Neural progenitor cell (in vitro differentiated cells): Measurements from ENCODE around the gene CDCA3. TPM values are rescaled to one million over a fixed set of nuclear protein-coding genes. Genes with fewer than 3 reads are reported as not detected.

Experiments used
- DNase-seq: peaks from one replicate; pipeline ENCODE4 v3.0.0-alpha.2; 2016; ENCODE audit warnings: low spot score
- H2AFZ ChIP-seq: fragments of 200-600 bp; sonication (generic); replicated peaks from 2 replicates; pipeline ENCODE4 v1.6.1; 2016; ENCODE audit warnings: antibody characterized with exemption
- H3F3A ChIP-seq: fragments of 200-600 bp; sonication (generic); 2 replicates; pipeline ENCODE4 v1.6.1; 2016; ENCODE audit warnings: antibody characterized with exemption, low read depth
- H3K27ac ChIP-seq: fragments of 200-600 bp; sonication (generic); 2 replicates; pipeline ENCODE4 v1.5.1; 2016; ENCODE audit warnings: mild to moderate bottlenecking
- H3K27me3 ChIP-seq: fragments of 200-600 bp; sonication (generic); 2 replicates; pipeline ENCODE4 v1.6.1; 2016; ENCODE audit warnings: mild to moderate bottlenecking, moderate library complexity
- H3K36me3 ChIP-seq: fragments of 200-600 bp; sonication (generic); 2 replicates; pipeline ENCODE4 v1.5.1; 2016
- H3K4me1 ChIP-seq: fragments of 200-600 bp; sonication (generic); 2 replicates; pipeline ENCODE4 v1.6.1; 2016; ENCODE audit warnings: mixed run types
- H3K4me2 ChIP-seq: fragments of 200-600 bp; sonication (generic); 2 replicates; pipeline ENCODE4 v1.6.1; 2016
- H3K4me3 ChIP-seq: fragments of 200-600 bp; sonication (generic); 2 replicates; pipeline ENCODE4 v1.5.1; 2016
- H3K79me2 ChIP-seq: fragments of 200-600 bp; sonication (generic); 2 replicates; pipeline ENCODE4 v1.6.1; 2016; ENCODE audit warnings: low read depth
- H3K9ac ChIP-seq: fragments of 200-600 bp; sonication (generic); 2 replicates; pipeline ENCODE4 v1.6.1; 2016
- H3K9me3 ChIP-seq: fragments of 200-600 bp; sonication (generic); 2 replicates; pipeline ENCODE4 v1.5.1; 2016; ENCODE audit warnings: low read depth
- H4K20me1 ChIP-seq: fragments of 200-600 bp; sonication (generic); 2 replicates; pipeline ENCODE4 v1.6.1; 2016; ENCODE audit warnings: low read depth
- H3K27ac Mint-ChIP-seq: 3 replicates; pipeline ENCODE4 v1.8.0; 2021; ENCODE audit warnings: mixed read lengths
- H3K27me3 Mint-ChIP-seq: 2 replicates; pipeline ENCODE4 v1.8.0; 2022; ENCODE audit warnings: low read depth, mild to moderate bottlenecking, inconsistent platforms, moderate library complexity, mixed read lengths; ENCODE audit not compliant: insufficient read depth
- H3K36me3 Mint-ChIP-seq: 3 replicates; pipeline ENCODE4 v1.8.0; 2021; ENCODE audit warnings: mixed read lengths
- H3K4me1 Mint-ChIP-seq: 3 replicates; pipeline ENCODE4 v1.8.0; 2021; ENCODE audit warnings: mixed read lengths
- H3K4me3 Mint-ChIP-seq: 3 replicates; pipeline ENCODE4 v1.8.0; 2021; ENCODE audit warnings: mild to moderate bottlenecking, moderate library complexity, mixed read lengths
- H3K9me3 Mint-ChIP-seq: 3 replicates; pipeline ENCODE4 v1.8.0; 2020; ENCODE audit warnings: mixed read lengths
- EZH2 ChIP-seq: fragments of 200-600 bp; sonication (generic); IDR thresholded peaks from 2 replicates; pipeline ENCODE4 v1.6.1; 2017; ENCODE audit warnings: antibody characterized with exemption, mild to moderate bottlenecking, moderate library complexity
- EZH2phosphoT487 ChIP-seq: fragments of 200-600 bp; sonication (generic); IDR thresholded peaks from 2 replicates; pipeline ENCODE4 v1.6.1; 2017; ENCODE audit warnings: antibody characterized with exemption
- total RNA-seq: library from RNA; depleted of rRNA; stranded (reverse); fragments of >200 nt; gene quantifications from 2 replicates; pipeline ENCODE4 v1.2.3, GENCODE V29; 2015; ENCODE audit warnings: low replicate concordance
- TF ChIP-seq, protein P1 (sequence below): fragments of 200-600 bp; sonication (generic); IDR thresholded peaks from 2 replicates; pipeline ENCODE4 v1.5.1; 2017; ENCODE audit warnings: antibody characterized with exemption, mild to moderate bottlenecking

CDCA3 gene
- total RNA-seq, 1 donor from 2014 or later, result 62.1 TPM

- Histone ChIP-seq H3K27ac (no peak overlapping the region), H3K4me2 (no peak overlapping the region), H3K9me3 (no peaks in the 10 kb centered on the region), H3K4me1 (peaks cover 10% of the 10 kb centered on the region), H3K36me3 (no peaks in the 10 kb centered on the region), H2AFZ (no peak overlapping the region), H3K9ac (no peak overlapping the region), H4K20me1 (peaks cover 13% of the 10 kb centered on the region), H3K79me2 (peaks cover 15% of the 10 kb centered on the region), H3K27me3 (no peaks in the 10 kb centered on the region), H3K4me3 (no peak overlapping the region), H3F3A (peaks cover 32% of the 10 kb centered on the region)
- H3K27ac Mint-ChIP-seq, result no peak overlapping the region
- TF ChIP-seq EZH2, result no peak
- TF ChIP-seq, protein P1, sequence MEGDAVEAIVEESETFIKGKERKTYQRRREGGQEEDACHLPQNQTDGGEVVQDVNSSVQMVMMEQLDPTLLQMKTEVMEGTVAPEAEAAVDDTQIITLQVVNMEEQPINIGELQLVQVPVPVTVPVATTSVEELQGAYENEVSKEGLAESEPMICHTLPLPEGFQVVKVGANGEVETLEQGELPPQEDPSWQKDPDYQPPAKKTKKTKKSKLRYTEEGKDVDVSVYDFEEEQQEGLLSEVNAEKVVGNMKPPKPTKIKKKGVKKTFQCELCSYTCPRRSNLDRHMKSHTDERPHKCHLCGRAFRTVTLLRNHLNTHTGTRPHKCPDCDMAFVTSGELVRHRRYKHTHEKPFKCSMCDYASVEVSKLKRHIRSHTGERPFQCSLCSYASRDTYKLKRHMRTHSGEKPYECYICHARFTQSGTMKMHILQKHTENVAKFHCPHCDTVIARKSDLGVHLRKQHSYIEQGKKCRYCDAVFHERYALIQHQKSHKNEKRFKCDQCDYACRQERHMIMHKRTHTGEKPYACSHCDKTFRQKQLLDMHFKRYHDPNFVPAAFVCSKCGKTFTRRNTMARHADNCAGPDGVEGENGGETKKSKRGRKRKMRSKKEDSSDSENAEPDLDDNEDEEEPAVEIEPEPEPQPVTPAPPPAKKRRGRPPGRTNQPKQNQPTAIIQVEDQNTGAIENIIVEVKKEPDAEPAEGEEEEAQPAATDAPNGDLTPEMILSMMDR, result no peak
- TF ChIP-seq EZH2phosphoT487, result no peak
- peaks cover 21% of the 10 kb centered on the region for H3K4me1 Mint-ChIP-seq
- peaks cover 8% of the 10 kb centered on the region for H3K27me3 Mint-ChIP-seq
- no peak for DNase-seq
- H3K4me3 Mint-ChIP-seq, result no peak overlapping the region
- peaks cover 40% of the 10 kb centered on the region for H3K36me3 Mint-ChIP-seq
- H3K9me3 Mint-ChIP-seq, result no peaks in the 10 kb centered on the region
Measured at GRCh38 chr12:6863586-6864321, 12.7 kb upstream of the CDCA3 start.

GRCh38 chr12:6863033-6863432 lies 11.9 kb upstream of the CDCA3 start:
- Histone ChIP-seq H3K4me1 (peaks cover 10% of the 10 kb centered on the region), H3K4me2 (no peak overlapping the region), H3K27ac (no peak overlapping the region), H3K4me3 (no peak overlapping the region), H4K20me1 (peaks cover 6% of the 10 kb centered on the region), H3K79me2 (peaks cover 8% of the 10 kb centered on the region), H3K36me3 (no peaks in the 10 kb centered on the region), H2AFZ (no peak overlapping the region), H3K27me3 (no peaks in the 10 kb centered on the region), H3K9me3 (no peaks in the 10 kb centered on the region), H3K9ac (no peak overlapping the region), H3F3A (peaks cover 24% of the 10 kb centered on the region)
- Mint-ChIP-seq H3K36me3 (peaks cover 40% of the 10 kb centered on the region), H3K9me3 (no peaks in the 10 kb centered on the region), H3K4me1 (peaks cover 16% of the 10 kb centered on the region), H3K4me3 (no peak overlapping the region), H3K27me3 (peaks cover 5% of the 10 kb centered on the region), H3K27ac (no peak overlapping the region)
- no peak for TF ChIP-seq EZH2
- TF ChIP-seq EZH2phosphoT487, result no peak
- TF ChIP-seq, protein P1, result no peak
- DNase-seq, result no peak

DNA sequence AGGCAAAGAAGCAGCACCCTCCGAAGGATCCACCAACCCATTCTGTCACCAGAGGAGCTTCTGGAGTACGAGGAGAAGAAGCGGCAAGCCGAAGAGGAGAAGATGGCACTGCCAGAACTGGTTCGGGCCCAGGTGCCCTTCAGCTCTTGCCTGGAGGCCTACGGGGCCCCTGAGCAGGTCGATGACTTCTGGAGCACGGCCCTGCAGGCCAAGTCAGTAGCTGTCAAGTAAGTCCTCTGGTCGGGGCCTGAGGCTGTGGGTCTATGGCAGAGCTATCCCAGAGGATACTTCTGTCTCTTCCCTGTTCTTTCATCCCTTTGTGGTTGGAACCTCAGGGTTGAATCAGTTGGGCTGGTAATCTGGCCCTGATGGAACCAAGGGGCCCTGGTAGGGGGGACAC lies 10.3 kb upstream of the CDCA3 start:
- Histone ChIP-seq H2AFZ (no peak overlapping the region), H3K27me3 (no peaks in the 10 kb centered on the region), H3K4me3 (no peak overlapping the region), H3K4me2 (no peak overlapping the region), H3K4me1 (peaks cover 4% of the 10 kb centered on the region), H3F3A (peaks cover 12% of the 10 kb centered on the region), H3K9ac (no peak overlapping the region), H3K36me3 (peaks cover 4% of the 10 kb centered on the region), H3K79me2 (no peaks in the 10 kb centered on the region), H4K20me1 (no peaks in the 10 kb centered on the region), H3K27ac (no peak overlapping the region), H3K9me3 (no peaks in the 10 kb centered on the region)
- H3K36me3 Mint-ChIP-seq, result peaks cover 51% of the 10 kb centered on the region
- TF ChIP-seq, protein P1, result no peak
- no peak for TF ChIP-seq EZH2
- no peak for TF ChIP-seq EZH2phosphoT487
- H3K4me1 Mint-ChIP-seq, result peaks cover 9% of the 10 kb centered on the region
- no peaks in the 10 kb centered on the region for H3K9me3 Mint-ChIP-seq
- H3K4me3 Mint-ChIP-seq, result no peak overlapping the region
- peaks cover 6% of the 10 kb centered on the region for H3K27me3 Mint-ChIP-seq
- no peak overlapping the region for H3K27ac Mint-ChIP-seq
- no peak for DNase-seq
